ENCODE results near the gene KCNK16. TPM values are rescaled to one million over a fixed set of nuclear protein-coding genes. Genes with fewer than 3 reads are reported as not detected.

KCNK16 gene
- total and polyA plus RNA-seq, 2 donors (not counting 1 experiment from before 2014, with no cell fraction given) = not detected

DNA sequence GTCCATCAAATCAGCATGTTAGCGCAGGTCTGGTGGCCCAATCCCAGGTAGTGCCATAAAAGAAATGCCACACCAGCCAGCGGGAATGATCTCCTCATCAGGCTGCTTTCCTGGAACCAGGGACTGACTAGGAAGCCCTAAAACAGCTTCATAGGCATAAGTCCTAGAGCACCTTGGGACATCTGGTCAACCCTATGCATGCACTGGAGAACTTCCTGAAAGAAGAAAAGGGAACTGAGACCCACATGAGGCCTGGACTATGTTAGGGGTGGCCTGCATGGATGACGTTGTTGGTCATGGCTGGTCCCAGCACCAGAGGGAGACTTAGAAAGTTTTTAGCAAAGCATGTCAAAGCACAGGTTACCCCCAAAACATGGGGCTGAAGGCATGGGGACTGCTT lies 7.6 kb upstream of the KCNK16 start:
- Histone ChIP-seq H2AFZ (ENCODE audit: low read length) (no peak overlapping the region), H3K27me3 (ENCODE audit: control insufficient read depth, insufficient read depth, low read length) (no peaks in the 10 kb centered on the region), H3K9me3 (ENCODE audit: control insufficient read depth, insufficient read depth, low read depth, low read length) (no peaks in the 10 kb centered on the region), H3K79me2 (ENCODE audit: control insufficient read depth, insufficient read depth, low read length) (no peaks in the 10 kb centered on the region), H3K4me3 (replicated peaks in 1 of 4; ENCODE audit: control extremely low read depth in 1 of 4, insufficient read depth in 1 of 4, low read depth in 3 of 4, low read length in 4 of 4) (no peak overlapping the region), H3K4me2 (ENCODE audit: extremely low read depth, insufficient read depth, low read length) (no peak overlapping the region), H3K4me1 (ENCODE audit: control insufficient read depth, extremely low read depth, insufficient read depth, low read length) (no peaks in the 10 kb centered on the region), H3K27ac (ENCODE audit: insufficient read depth, low read length) (no peak overlapping the region), H4K20me1 (ENCODE audit: control insufficient read depth, extremely low read depth, insufficient read depth, low read length) (no peaks in the 10 kb centered on the region), H3K9ac (ENCODE audit: insufficient read depth, low read length) (no peak overlapping the region), H3K36me3 (ENCODE audit: control insufficient read depth, insufficient read depth, low read length) (no peaks in the 10 kb centered on the region)
- DNase-seq (ENCODE audit: low read depth in 2 of 2) = no peak
- no peak for TF ChIP-seq EZH2 (IDR thresholded peaks at IDR 0.05; ENCODE audit: low read length, missing control alignments)
- TF ChIP-seq, protein P1, sequence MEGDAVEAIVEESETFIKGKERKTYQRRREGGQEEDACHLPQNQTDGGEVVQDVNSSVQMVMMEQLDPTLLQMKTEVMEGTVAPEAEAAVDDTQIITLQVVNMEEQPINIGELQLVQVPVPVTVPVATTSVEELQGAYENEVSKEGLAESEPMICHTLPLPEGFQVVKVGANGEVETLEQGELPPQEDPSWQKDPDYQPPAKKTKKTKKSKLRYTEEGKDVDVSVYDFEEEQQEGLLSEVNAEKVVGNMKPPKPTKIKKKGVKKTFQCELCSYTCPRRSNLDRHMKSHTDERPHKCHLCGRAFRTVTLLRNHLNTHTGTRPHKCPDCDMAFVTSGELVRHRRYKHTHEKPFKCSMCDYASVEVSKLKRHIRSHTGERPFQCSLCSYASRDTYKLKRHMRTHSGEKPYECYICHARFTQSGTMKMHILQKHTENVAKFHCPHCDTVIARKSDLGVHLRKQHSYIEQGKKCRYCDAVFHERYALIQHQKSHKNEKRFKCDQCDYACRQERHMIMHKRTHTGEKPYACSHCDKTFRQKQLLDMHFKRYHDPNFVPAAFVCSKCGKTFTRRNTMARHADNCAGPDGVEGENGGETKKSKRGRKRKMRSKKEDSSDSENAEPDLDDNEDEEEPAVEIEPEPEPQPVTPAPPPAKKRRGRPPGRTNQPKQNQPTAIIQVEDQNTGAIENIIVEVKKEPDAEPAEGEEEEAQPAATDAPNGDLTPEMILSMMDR (conservative IDR thresholded peaks at IDR 0.05 in 1 of 2, IDR thresholded peaks at IDR 0.05 in 1 of 2; ENCODE audit: low read depth in 1 of 2, low read length in 2 of 2) = no peak

DNA sequence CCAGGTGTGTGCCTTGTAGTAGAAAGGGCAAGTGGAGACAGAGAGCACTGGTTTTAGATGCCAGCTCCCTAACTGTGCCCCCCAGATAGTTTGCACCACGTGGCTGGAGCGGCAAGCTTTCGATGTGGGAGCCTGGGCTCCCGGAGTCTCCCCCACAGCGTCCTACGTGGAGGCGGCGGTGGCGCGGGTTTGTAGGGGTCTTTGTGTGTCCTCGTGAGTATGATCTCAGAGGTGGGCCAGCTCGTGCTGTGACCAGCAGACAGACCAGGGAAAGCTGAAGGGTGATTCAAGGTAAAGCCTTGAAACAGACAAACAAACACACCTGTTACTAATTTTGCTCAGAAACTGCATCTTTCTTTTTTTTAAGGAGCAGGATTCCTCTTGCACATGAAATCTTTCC lies 5.6 kb upstream of the KCNK16 start:
- no peak for DNase-seq (ENCODE audit: low read depth in 2 of 2)
- no peak overlapping the region for H3K4me3 ChIP-seq (replicated peaks in 1 of 4; ENCODE audit: control extremely low read depth in 1 of 4, insufficient read depth in 1 of 4, low read depth in 3 of 4, low read length in 4 of 4)
- no peaks in the 10 kb centered on the region for H3K36me3 ChIP-seq (ENCODE audit: control insufficient read depth, insufficient read depth, low read length)
- H3K4me2 ChIP-seq (ENCODE audit: extremely low read depth, insufficient read depth, low read length) = no peak overlapping the region
- no peaks in the 10 kb centered on the region for H3K79me2 ChIP-seq (ENCODE audit: control insufficient read depth, insufficient read depth, low read length)
- no peaks in the 10 kb centered on the region for H3K9me3 ChIP-seq (ENCODE audit: control insufficient read depth, insufficient read depth, low read depth, low read length)
- TF ChIP-seq EZH2 (IDR thresholded peaks at IDR 0.05; ENCODE audit: low read length, missing control alignments) = no peak
- TF ChIP-seq, protein P1 (conservative IDR thresholded peaks at IDR 0.05 in 1 of 2, IDR thresholded peaks at IDR 0.05 in 1 of 2; ENCODE audit: low read depth in 1 of 2, low read length in 2 of 2) = no peak
- no peaks in the 10 kb centered on the region for H3K27me3 ChIP-seq (ENCODE audit: control insufficient read depth, insufficient read depth, low read length)
- H2AFZ ChIP-seq (ENCODE audit: low read length) = no peak overlapping the region
- no peak overlapping the region for H3K27ac ChIP-seq (ENCODE audit: insufficient read depth, low read length)
- no peaks in the 10 kb centered on the region for H4K20me1 ChIP-seq (ENCODE audit: control insufficient read depth, extremely low read depth, insufficient read depth, low read length)
- H3K9ac ChIP-seq (ENCODE audit: insufficient read depth, low read length) = no peak overlapping the region
- no peaks in the 10 kb centered on the region for H3K4me1 ChIP-seq (ENCODE audit: control insufficient read depth, extremely low read depth, insufficient read depth, low read length)

DNA sequence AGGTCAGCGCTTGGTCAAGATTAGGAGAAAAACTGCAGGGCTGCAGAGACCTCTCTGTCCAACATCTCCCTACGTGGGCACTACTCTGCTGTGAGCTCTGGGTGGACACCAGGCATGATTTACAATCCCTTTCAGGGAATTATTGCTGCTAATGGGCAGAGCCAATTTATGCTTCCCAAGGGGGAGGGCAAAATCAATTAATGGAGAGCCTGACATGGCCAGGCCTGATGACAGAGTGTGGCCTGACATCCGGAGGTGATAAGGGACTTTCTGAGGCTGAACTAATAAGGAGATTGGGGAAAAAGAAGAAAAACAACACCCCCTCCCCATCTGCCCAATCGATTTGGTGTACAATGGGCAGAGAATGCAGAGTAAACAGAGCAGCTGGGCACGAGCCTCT lies 5.0 kb upstream of the KCNK16 start:
- no peaks in the 10 kb centered on the region for H3K4me1 ChIP-seq (ENCODE audit: control insufficient read depth, extremely low read depth, insufficient read depth, low read length)
- no peak overlapping the region for H3K27ac ChIP-seq (ENCODE audit: insufficient read depth, low read length)
- no peaks in the 10 kb centered on the region for H3K27me3 ChIP-seq (ENCODE audit: control insufficient read depth, insufficient read depth, low read length)
- H3K9ac ChIP-seq (ENCODE audit: insufficient read depth, low read length) = no peak overlapping the region
- no peaks in the 10 kb centered on the region for H4K20me1 ChIP-seq (ENCODE audit: control insufficient read depth, extremely low read depth, insufficient read depth, low read length)
- DNase-seq (ENCODE audit: low read depth in 2 of 2) = no peak
- H2AFZ ChIP-seq (ENCODE audit: low read length) = no peak overlapping the region
- no peak overlapping the region for H3K4me2 ChIP-seq (ENCODE audit: extremely low read depth, insufficient read depth, low read length)
- H3K36me3 ChIP-seq (ENCODE audit: control insufficient read depth, insufficient read depth, low read length) = no peaks in the 10 kb centered on the region
- TF ChIP-seq EZH2 (IDR thresholded peaks at IDR 0.05; ENCODE audit: low read length, missing control alignments) = no peak
- TF ChIP-seq, protein P1 (conservative IDR thresholded peaks at IDR 0.05 in 1 of 2, IDR thresholded peaks at IDR 0.05 in 1 of 2; ENCODE audit: low read depth in 1 of 2, low read length in 2 of 2) = no peak
- no peak overlapping the region for H3K4me3 ChIP-seq (replicated peaks in 1 of 4; ENCODE audit: control extremely low read depth in 1 of 4, insufficient read depth in 1 of 4, low read depth in 3 of 4, low read length in 4 of 4)
- no peaks in the 10 kb centered on the region for H3K9me3 ChIP-seq (ENCODE audit: control insufficient read depth, insufficient read depth, low read depth, low read length)
- H3K79me2 ChIP-seq (ENCODE audit: control insufficient read depth, insufficient read depth, low read length) = no peaks in the 10 kb centered on the region

Data from fibroblast of lung (primary cell).